ENCODE results near the gene CCNB1IP1. TPM values are rescaled to one million over a fixed set of nuclear protein-coding genes. Genes with fewer than 3 reads are reported as not detected.

CCNB1IP1 gene
- total RNA-seq, 1 donor from 2014 or later, result 95.9 TPM

DNA sequence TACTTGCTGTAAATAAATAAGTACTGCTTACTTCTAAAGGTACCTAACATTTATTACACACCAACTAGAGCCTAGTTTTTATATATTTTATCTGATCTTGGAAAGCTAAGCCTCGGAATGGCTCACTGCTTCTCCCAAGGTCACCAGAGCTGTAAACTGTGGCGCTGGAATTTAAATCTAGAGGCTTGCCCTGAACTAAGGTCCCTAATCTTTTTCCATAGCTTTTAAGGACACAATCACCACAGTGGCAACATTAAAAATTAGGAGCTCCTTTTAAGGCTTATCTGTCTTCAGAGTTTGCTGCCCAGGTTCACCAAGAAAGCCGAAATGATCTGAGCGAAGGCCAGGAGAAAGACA is 670 bp downstream of the CCNB1IP1 start:
- H3K36me3 Mint-ChIP-seq, result peaks cover 5% of the 10 kb centered on the region
- no peaks in the 10 kb centered on the region for H3K27me3 Mint-ChIP-seq
- H3K27ac Mint-ChIP-seq, result peak overlapping the region; percentile 95
- TF ChIP-seq, protein P1, sequence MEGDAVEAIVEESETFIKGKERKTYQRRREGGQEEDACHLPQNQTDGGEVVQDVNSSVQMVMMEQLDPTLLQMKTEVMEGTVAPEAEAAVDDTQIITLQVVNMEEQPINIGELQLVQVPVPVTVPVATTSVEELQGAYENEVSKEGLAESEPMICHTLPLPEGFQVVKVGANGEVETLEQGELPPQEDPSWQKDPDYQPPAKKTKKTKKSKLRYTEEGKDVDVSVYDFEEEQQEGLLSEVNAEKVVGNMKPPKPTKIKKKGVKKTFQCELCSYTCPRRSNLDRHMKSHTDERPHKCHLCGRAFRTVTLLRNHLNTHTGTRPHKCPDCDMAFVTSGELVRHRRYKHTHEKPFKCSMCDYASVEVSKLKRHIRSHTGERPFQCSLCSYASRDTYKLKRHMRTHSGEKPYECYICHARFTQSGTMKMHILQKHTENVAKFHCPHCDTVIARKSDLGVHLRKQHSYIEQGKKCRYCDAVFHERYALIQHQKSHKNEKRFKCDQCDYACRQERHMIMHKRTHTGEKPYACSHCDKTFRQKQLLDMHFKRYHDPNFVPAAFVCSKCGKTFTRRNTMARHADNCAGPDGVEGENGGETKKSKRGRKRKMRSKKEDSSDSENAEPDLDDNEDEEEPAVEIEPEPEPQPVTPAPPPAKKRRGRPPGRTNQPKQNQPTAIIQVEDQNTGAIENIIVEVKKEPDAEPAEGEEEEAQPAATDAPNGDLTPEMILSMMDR (conservative IDR thresholded peaks at IDR 0.05), result no peak
- no peak for DNase-seq (ENCODE audit: extremely low spot score, unreplicated experiment)
- peak overlapping the region; percentile 98 for H3K4me3 Mint-ChIP-seq
- peaks cover 23% of the 10 kb centered on the region for H3K4me1 Mint-ChIP-seq (ENCODE audit: unreplicated experiment)
- H3K9me3 Mint-ChIP-seq, result no peaks in the 10 kb centered on the region

DNA sequence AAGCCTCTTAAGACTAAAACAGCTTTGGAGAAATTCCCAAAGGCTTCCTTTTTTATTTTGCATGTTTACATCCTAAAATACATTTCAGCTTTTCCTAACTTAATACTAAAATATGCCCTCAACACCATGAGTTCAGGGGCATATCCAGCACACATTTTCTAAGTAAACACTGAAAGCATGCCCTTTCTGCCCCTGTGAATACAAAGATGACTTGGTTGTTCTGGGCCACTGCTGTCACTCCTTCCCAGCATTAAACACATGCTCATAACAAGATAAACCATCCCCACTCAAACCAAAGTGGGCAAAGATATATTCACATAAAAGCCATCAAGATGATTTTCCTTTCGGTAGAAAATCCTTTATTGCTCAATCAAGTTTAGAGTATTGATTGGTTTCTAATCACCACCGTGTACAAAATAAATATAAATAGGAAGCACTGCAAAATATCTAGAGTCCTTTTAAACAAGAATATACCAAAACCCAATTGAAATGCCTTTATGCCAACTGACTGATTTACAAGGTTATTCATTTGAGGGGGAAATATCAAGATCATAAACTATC is 1.9 kb downstream of the CCNB1IP1 start:
- TF ChIP-seq, protein P1 (conservative IDR thresholded peaks at IDR 0.05), result no peak
- H3K9me3 Mint-ChIP-seq, result no peaks in the 10 kb centered on the region
- peaks cover 25% of the 10 kb centered on the region for H3K4me1 Mint-ChIP-seq (ENCODE audit: unreplicated experiment)
- DNase-seq (ENCODE audit: extremely low spot score, unreplicated experiment), result no peak
- peak overlapping the region; percentile 71 for H3K27ac Mint-ChIP-seq
- peak overlapping the region; percentile 60 for H3K4me3 Mint-ChIP-seq
- no peaks in the 10 kb centered on the region for H3K27me3 Mint-ChIP-seq
- peaks cover 7% of the 10 kb centered on the region for H3K36me3 Mint-ChIP-seq

DNA sequence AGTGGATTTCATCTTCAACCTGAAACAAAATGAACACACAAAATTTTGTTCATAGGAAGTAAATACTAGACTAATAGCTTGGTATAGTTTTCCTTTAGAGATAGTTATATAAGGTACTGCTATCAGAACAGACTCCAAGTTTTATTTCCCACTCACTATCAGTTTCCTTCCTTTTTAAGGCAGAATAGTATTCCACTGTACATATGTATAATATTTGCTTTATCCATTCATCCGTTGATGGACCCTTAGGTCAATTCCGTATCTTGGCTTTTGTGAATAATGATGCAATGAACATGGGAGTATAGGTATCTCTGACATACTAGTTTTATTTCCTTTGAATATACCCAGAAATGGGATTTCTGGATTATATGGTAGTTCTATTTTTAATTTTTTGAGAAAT is 3.7 kb downstream of the CCNB1IP1 start:
- no peak for DNase-seq (ENCODE audit: extremely low spot score, unreplicated experiment)
- Mint-ChIP-seq H3K4me1 (ENCODE audit: unreplicated experiment) (peaks cover 25% of the 10 kb centered on the region), H3K9me3 (no peaks in the 10 kb centered on the region), H3K27me3 (no peaks in the 10 kb centered on the region), H3K27ac (peak overlapping the region; percentile 71), H3K36me3 (peaks cover 11% of the 10 kb centered on the region), H3K4me3 (peak overlapping the region; percentile 4)
- TF ChIP-seq, protein P1 (conservative IDR thresholded peaks at IDR 0.05), result no peak

DNA sequence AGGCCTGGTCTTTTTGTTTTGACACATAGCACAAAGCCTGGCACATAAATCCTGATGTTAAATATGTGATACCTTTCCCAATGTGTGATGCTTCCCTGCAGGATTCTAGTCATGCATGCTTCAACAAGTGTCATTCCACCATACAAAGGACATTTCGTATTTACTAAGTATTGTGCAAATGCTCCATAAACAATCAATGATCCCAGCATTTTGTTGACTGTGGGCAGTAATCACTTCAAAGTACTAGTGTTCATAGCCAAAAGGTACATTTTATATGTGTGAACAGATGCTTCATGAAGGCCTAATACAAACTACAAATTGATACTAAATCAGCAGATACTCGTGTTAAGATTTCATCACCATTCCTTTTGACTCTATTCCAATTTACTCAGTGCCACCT is 4.4 kb downstream of the CCNB1IP1 start:
- H3K4me1 Mint-ChIP-seq (ENCODE audit: unreplicated experiment), result peaks cover 25% of the 10 kb centered on the region
- TF ChIP-seq, protein P1 (conservative IDR thresholded peaks at IDR 0.05), result no peak
- no peak overlapping the region for H3K4me3 Mint-ChIP-seq
- H3K9me3 Mint-ChIP-seq, result no peaks in the 10 kb centered on the region
- no peak for DNase-seq (ENCODE audit: extremely low spot score, unreplicated experiment)
- H3K27me3 Mint-ChIP-seq, result no peaks in the 10 kb centered on the region
- peaks cover 12% of the 10 kb centered on the region for H3K36me3 Mint-ChIP-seq
- H3K27ac Mint-ChIP-seq, result peak overlapping the region; percentile 44

GRCh38 chr14:20327005-20327869 is 5.8 kb downstream of the CCNB1IP1 start:
- Mint-ChIP-seq H3K27me3 (no peaks in the 10 kb centered on the region), H3K36me3 (peaks cover 18% of the 10 kb centered on the region), H3K27ac (peak overlapping the region; percentile 81), H3K9me3 (no peaks in the 10 kb centered on the region), H3K4me3 (peak overlapping the region; percentile 53), H3K4me1 (ENCODE audit: unreplicated experiment) (peaks cover 22% of the 10 kb centered on the region)
- TF ChIP-seq, protein P1 (conservative IDR thresholded peaks at IDR 0.05), result peak; percentile 89
- DNase-seq (ENCODE audit: extremely low spot score, unreplicated experiment), result no peak
